ENCODE measurements around the gene INPP5A.

DNA sequence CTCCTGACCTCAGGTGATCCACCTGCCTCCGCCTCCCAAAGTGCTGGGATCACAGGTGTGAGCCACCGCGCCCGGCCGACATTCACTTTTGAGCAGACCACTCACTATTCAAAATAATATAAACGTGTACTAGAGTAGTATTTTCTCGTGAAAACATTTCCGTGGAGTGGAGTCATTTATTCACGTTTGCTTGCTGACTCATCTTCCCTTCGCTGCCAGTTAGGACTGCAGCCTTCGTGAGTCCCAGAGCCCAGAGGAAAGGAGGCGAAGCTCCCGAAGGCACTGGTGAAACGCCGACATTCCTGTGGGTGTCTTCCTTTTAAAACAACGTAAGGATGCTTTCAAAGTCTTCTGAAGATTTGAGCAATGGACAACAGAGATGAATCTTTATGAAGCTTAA, 10.9 kb upstream of the INPP5A start:
- TF ChIP-seq POLR2AphosphoS5 (IDR thresholded peaks at IDR 0.05) (no peak), POLR2A (IDR thresholded peaks at IDR 0.05) (no peak)
- TF ChIP-seq, protein P1, sequence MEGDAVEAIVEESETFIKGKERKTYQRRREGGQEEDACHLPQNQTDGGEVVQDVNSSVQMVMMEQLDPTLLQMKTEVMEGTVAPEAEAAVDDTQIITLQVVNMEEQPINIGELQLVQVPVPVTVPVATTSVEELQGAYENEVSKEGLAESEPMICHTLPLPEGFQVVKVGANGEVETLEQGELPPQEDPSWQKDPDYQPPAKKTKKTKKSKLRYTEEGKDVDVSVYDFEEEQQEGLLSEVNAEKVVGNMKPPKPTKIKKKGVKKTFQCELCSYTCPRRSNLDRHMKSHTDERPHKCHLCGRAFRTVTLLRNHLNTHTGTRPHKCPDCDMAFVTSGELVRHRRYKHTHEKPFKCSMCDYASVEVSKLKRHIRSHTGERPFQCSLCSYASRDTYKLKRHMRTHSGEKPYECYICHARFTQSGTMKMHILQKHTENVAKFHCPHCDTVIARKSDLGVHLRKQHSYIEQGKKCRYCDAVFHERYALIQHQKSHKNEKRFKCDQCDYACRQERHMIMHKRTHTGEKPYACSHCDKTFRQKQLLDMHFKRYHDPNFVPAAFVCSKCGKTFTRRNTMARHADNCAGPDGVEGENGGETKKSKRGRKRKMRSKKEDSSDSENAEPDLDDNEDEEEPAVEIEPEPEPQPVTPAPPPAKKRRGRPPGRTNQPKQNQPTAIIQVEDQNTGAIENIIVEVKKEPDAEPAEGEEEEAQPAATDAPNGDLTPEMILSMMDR (IDR thresholded peaks at IDR 0.05) = no peak
